Cardiac fibroblast (primary cell): Measurements from ENCODE around the gene PALLD.
A peak's percentile ranks its signal among the peaks of the same experiment; 100 is the strongest.

Experiments used
- DNase-seq, 2 donors: peaks; one replicate each; pipeline versions ENCODE4 v3.0.0 to v3.0.0-alpha.2; 2010; ENCODE audit warnings: low read depth in 2 of 2
- H3K4me3 ChIP-seq, 2 donors: replicated peaks in 1 of 2; 1 replicate in 1 of 2; 2 replicates in 1 of 2; pipeline ENCODE4 v1.5.1; 2011; ENCODE audit warnings: low read depth in 2 of 2, low read length in 2 of 2, mild to moderate bottlenecking in 2 of 2, moderate library complexity in 1 of 2
- TF ChIP-seq, protein P1 (sequence below): IDR thresholded peaks from one replicate; pipeline ENCODE4 v1.5.1; 2011; ENCODE audit warnings: low read depth, mild to moderate bottlenecking, low read length, inconsistent platforms

The PALLD gene

GRCh38 chr4:168531305-168531704 lies 34.5 kb downstream of the PALLD start:
- TF ChIP-seq, protein P1, sequence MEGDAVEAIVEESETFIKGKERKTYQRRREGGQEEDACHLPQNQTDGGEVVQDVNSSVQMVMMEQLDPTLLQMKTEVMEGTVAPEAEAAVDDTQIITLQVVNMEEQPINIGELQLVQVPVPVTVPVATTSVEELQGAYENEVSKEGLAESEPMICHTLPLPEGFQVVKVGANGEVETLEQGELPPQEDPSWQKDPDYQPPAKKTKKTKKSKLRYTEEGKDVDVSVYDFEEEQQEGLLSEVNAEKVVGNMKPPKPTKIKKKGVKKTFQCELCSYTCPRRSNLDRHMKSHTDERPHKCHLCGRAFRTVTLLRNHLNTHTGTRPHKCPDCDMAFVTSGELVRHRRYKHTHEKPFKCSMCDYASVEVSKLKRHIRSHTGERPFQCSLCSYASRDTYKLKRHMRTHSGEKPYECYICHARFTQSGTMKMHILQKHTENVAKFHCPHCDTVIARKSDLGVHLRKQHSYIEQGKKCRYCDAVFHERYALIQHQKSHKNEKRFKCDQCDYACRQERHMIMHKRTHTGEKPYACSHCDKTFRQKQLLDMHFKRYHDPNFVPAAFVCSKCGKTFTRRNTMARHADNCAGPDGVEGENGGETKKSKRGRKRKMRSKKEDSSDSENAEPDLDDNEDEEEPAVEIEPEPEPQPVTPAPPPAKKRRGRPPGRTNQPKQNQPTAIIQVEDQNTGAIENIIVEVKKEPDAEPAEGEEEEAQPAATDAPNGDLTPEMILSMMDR: no peak
- no peak overlapping the region for H3K4me3 ChIP-seq
- no peak for DNase-seq

GRCh38 chr4:168534535-168534934 lies 37.7 kb downstream of the PALLD start:
- no peak overlapping the region for H3K4me3 ChIP-seq
- DNase-seq: no peak
- TF ChIP-seq, protein P1: no peak

DNA sequence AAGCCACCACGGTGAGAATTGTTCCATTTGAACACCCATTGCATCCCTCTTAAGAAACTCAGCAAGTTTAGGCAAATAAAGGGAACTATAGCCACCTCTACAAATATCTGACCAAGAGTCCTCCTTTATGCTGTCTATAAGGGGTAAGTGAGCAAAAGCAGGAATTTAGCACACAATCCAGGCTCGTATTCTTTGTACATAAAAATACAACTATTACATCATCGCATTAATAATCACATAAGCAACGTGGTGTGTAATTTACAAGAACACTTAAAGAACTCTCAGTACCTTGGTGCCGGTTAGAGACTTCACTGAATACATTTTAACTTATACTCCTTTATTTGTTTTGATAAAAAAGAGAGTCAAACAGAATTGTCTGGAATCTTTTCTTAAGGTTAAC lies 38.8 kb downstream of the PALLD start:
- DNase-seq: no peak
- no peak overlapping the region for H3K4me3 ChIP-seq
- TF ChIP-seq, protein P1: no peak

GRCh38 chr4:168536448-168536847 lies 39.6 kb downstream of the PALLD start:
- no peak overlapping the region for H3K4me3 ChIP-seq
- DNase-seq: no peak
- TF ChIP-seq, protein P1: no peak

DNA sequence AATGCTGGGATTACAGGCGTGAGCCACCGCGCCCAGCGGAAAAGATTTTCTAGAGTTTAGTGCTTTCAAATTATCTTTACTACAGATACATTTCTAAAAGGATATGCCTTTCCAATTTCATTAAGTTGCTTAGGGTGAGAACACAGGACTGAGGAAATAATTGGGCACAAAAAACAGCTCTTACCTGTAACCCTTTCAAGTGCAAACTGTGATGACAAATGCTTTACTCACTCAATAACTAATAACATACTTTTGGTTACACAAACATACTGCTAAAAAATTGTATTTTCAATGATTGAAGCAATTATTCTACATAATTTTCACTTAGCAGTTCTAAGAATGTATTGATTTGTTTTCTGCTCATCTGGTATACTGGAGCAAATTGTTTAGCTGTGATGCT lies 40.2 kb downstream of the PALLD start:
- TF ChIP-seq, protein P1: no peak
- DNase-seq: no peak
- H3K4me3 ChIP-seq: no peak overlapping the region

GRCh38 chr4:168537571-168537970 lies 40.7 kb downstream of the PALLD start:
- peak in 1 of 2 donors; percentile 68 for DNase-seq
- no peak overlapping the region for H3K4me3 ChIP-seq
- TF ChIP-seq, protein P1: no peak

DNA sequence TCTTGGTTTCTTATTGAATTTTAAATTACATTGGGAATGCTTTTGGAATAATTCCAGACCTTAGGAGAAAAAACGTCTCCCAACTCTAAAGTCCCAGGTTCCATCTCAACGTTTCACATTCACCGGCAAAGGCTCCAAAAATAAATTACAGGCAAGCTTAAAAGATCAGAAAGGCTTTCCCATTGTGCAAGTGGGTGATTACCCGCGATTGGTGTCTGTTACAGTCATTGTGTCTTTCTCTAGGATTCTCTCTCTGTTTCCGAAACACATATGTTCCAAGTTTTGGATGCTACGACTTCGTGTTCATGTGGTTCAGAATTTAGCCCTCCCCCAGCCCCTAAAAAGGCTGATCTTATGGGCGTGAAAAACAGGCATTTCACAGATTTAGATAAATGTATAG lies 41.8 kb downstream of the PALLD start:
- TF ChIP-seq, protein P1: no peak
- no peak for DNase-seq
- H3K4me3 ChIP-seq: no peak overlapping the region
